Liver (tissue), 9 donors: ENCODE measurements around the gene GJA10. TPM values are rescaled to one million over a fixed set of nuclear protein-coding genes. Genes with fewer than 3 reads are reported as not detected.
"Not testable (repeated sequence)": the region's sequence is repeated elsewhere in the genome, so short reads cannot be mapped to it uniquely, and the experiment has no call there.

Experiments
- DNase-seq: peaks from one replicate; pipeline ENCODE4 v3.0.0-alpha.2; 2017; ENCODE audit warnings: low spot score
- H3K27ac ChIP-seq, 2 donors: one replicate each; pipeline ENCODE4 v1.7.0; 2013; ENCODE audit warnings: inconsistent platforms in 2 of 2, low read length in 2 of 2, control low read depth in 1 of 2, low read depth in 1 of 2, mild to moderate bottlenecking in 1 of 2
- H3K27me3 ChIP-seq, 4 donors: one replicate each; pipeline versions ENCODE4 v1.6.1 to v1.7.0; 2013; ENCODE audit warnings: low read length in 3 of 4, inconsistent platforms in 1 of 4, mild to moderate bottlenecking in 1 of 4, moderate library complexity in 1 of 4; ENCODE audit not compliant: control insufficient read depth in 4 of 4, insufficient read depth in 4 of 4
- H3K36me3 ChIP-seq, 4 donors: one replicate each; pipeline versions ENCODE4 v1.6.1 to v1.7.0; 2013; ENCODE audit warnings: low read length in 3 of 4, mild to moderate bottlenecking in 3 of 4, low read depth in 1 of 4, moderate library complexity in 1 of 4; ENCODE audit not compliant: control insufficient read depth in 4 of 4, insufficient read depth in 3 of 4
- H3K4me1 ChIP-seq, 4 donors: one replicate each; pipeline versions ENCODE4 v1.6.1 to v1.7.0; 2013; ENCODE audit warnings: low read length in 3 of 4, mild to moderate bottlenecking in 3 of 4, moderate library complexity in 1 of 4; ENCODE audit not compliant: control insufficient read depth in 4 of 4, insufficient read depth in 4 of 4
- H3K4me3 ChIP-seq, 3 donors: one replicate each; pipeline versions ENCODE4 v1.6.1 to v1.7.0; 2013; ENCODE audit warnings: low read length in 3 of 3, control low read depth in 1 of 3, low read depth in 1 of 3, mild to moderate bottlenecking in 1 of 3
- H3K9ac ChIP-seq, 2 donors: one replicate each; pipeline ENCODE4 v1.7.0; 2013; ENCODE audit warnings: low read length in 2 of 2, mild to moderate bottlenecking in 2 of 2, moderate library complexity in 2 of 2, control low read depth in 1 of 2, low read depth in 1 of 2
- H3K9me3 ChIP-seq, 4 donors: one replicate each; pipeline versions ENCODE4 v1.6.1 to v1.7.0; 2013; ENCODE audit warnings: low read length in 3 of 4; ENCODE audit not compliant: control insufficient read depth in 4 of 4
- EGR1 ChIP-seq, 2 donors: IDR thresholded peaks; 2 replicates each; pipeline ENCODE4 v1.6.1; 2016 to 2018; ENCODE audit warnings: antibody characterized with exemption in 2 of 2, low read depth in 2 of 2
- FOXA1 ChIP-seq: IDR thresholded peaks from 2 replicates; pipeline ENCODE4 v1.6.1; 2016; ENCODE audit warnings: antibody characterized with exemption
- FOXA2 ChIP-seq: IDR thresholded peaks from 2 replicates; pipeline ENCODE4 v1.6.1; 2016; ENCODE audit warnings: antibody characterized with exemption
- GABPA ChIP-seq, 2 donors: IDR thresholded peaks in 1 of 2; conservative IDR thresholded peaks in 1 of 2; 2 replicates each; pipeline ENCODE4 v1.6.1; 2016; ENCODE audit warnings: antibody characterized with exemption in 2 of 2, mild to moderate bottlenecking in 1 of 2, moderate library complexity in 1 of 2
- HNF4A ChIP-seq, 2 donors: conservative IDR thresholded peaks; 2 replicates each; pipeline ENCODE4 v1.6.1; 2016; ENCODE audit warnings: antibody characterized with exemption in 2 of 2, mild to moderate bottlenecking in 2 of 2
- HNF4G ChIP-seq: IDR thresholded peaks from 2 replicates; pipeline ENCODE4 v1.6.1; 2016; ENCODE audit warnings: antibody characterized with exemption
- JUND ChIP-seq, 2 donors: IDR thresholded peaks; 2 replicates each; pipeline ENCODE4 v1.6.1; 2016; ENCODE audit warnings: antibody characterized with exemption in 2 of 2
- NR2F2 ChIP-seq: IDR thresholded peaks from 2 replicates; pipeline ENCODE4 v1.6.1; 2016; ENCODE audit warnings: antibody characterized with exemption
- RAD21 ChIP-seq, 2 donors: IDR thresholded peaks; 2 replicates each; pipeline ENCODE4 v1.6.1; 2016; ENCODE audit warnings: antibody characterized with exemption in 2 of 2, mild to moderate bottlenecking in 2 of 2
- RXRA ChIP-seq, 2 donors: IDR thresholded peaks; 2 replicates each; pipeline ENCODE4 v1.6.1; 2017 to 2018; ENCODE audit warnings: antibody characterized with exemption in 2 of 2, mild to moderate bottlenecking in 1 of 2
- SP1 ChIP-seq: IDR thresholded peaks from 2 replicates; pipeline ENCODE4 v1.6.1; 2018; ENCODE audit warnings: antibody characterized with exemption, mild to moderate bottlenecking
- TAF1 ChIP-seq: conservative IDR thresholded peaks from 2 replicates; pipeline ENCODE4 v1.6.1; 2016; ENCODE audit warnings: antibody characterized with exemption, mild to moderate bottlenecking
- YY1 ChIP-seq: IDR thresholded peaks from 2 replicates; pipeline ENCODE4 v1.6.1; 2016; ENCODE audit warnings: antibody characterized with exemption, mild to moderate bottlenecking
- WGBS: extraction: QIAGEN DNeasy Blood & Tissue Kit; methylation state at CpG from one replicate; pipeline ENCODE4 v1.1.7; 2013; 5-methylcytosine and 5-hydroxymethylcytosine counted together
- polyA plus RNA-seq, 2 donors: library from polyadenylated mRNA; stranded (reverse) in 1 of 2; unstranded in 1 of 2; fragments of 200-250 nt in 1 of 2; fragments of >200 nt in 1 of 2; fragmentation: Nextera tagmentation in 1 of 2; extraction: Ambion mirVana in 1 of 2; gene quantifications; one replicate each; pipeline versions ENCODE4 v1.2.1 to v1.2.3, GENCODE V29; 2013 to 2015
- total RNA-seq, 2 donors: library from RNA; depleted of rRNA; stranded (reverse); fragments of >200 nt; gene quantifications; one replicate each; pipeline ENCODE4 v1.2.3, GENCODE V29; 2014
- TF ChIP-seq, protein P1 (sequence below): fragments of 150-350 bp; IDR thresholded peaks from 2 replicates; pipeline ENCODE4 v1.5.1; 2017; ENCODE audit warnings: improper control_type of control experiment, low read depth, low read length; ENCODE audit not compliant: missing input control
- TF ChIP-seq, protein P2 (sequence below): IDR thresholded peaks from 2 replicates; pipeline ENCODE4 v1.6.1; 2016; ENCODE audit warnings: antibody characterized with exemption, mild to moderate bottlenecking
- TF ChIP-seq, protein P3 (sequence below): IDR thresholded peaks from 2 replicates; pipeline ENCODE4 v1.6.1; 2016; ENCODE audit warnings: antibody characterized with exemption
- TF ChIP-seq, protein P4 (sequence below): IDR thresholded peaks from 2 replicates; pipeline ENCODE4 v1.6.1; 2016; ENCODE audit warnings: antibody characterized with exemption
- TF ChIP-seq, protein P5 (sequence below): IDR thresholded peaks from 2 replicates; pipeline ENCODE4 v1.6.1; 2016; ENCODE audit warnings: antibody characterized with exemption
- donor health status: healthy.
- donor health status: healthy.
- donor health status: healthy.
- donor health status: healthy.
- donor health status: healthy.

Gene GJA10
- total RNA-seq = not detected
- not detected for polyA plus RNA-seq

DNA sequence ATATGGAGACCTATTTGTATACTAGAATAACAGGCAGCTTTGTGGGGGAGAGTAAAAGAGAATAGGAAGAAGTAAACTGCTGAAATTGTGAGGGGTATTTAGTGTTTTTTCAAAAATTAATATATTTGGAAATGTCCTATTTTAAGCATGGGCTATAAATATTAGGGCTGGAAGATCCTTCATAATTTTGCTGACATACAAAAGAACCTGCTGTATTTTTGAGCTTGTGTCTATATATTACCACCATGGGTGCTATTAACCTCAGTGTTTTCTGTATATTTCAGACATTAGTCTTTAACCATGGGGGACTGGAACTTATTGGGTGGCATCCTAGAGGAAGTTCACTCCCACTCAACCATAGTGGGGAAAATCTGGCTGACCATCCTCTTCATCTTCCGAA is at the start of gene GJA10:
GJA10 (plus strand) TSS at position 301 of the 400 bp plus-strand sequence; CDS start at position 301, 0 bp downstream.
- Histone ChIP-seq H3K4me3 (no peak within 1 kb of the TSS), H3K27me3 (peaks cover 0 to 4% (median 1%) of the 10 kb centered on the region in 4 donors), H3K9ac (no peak within 1 kb of the TSS), H3K27ac (no peak within 1 kb of the TSS), H3K9me3 (no peaks in the 10 kb centered on the region), H3K36me3 (no peaks in the 10 kb centered on the region), H3K4me1 (no peaks in the 10 kb centered on the region)
- no peak for DNase-seq
- TF ChIP-seq, protein P1, sequence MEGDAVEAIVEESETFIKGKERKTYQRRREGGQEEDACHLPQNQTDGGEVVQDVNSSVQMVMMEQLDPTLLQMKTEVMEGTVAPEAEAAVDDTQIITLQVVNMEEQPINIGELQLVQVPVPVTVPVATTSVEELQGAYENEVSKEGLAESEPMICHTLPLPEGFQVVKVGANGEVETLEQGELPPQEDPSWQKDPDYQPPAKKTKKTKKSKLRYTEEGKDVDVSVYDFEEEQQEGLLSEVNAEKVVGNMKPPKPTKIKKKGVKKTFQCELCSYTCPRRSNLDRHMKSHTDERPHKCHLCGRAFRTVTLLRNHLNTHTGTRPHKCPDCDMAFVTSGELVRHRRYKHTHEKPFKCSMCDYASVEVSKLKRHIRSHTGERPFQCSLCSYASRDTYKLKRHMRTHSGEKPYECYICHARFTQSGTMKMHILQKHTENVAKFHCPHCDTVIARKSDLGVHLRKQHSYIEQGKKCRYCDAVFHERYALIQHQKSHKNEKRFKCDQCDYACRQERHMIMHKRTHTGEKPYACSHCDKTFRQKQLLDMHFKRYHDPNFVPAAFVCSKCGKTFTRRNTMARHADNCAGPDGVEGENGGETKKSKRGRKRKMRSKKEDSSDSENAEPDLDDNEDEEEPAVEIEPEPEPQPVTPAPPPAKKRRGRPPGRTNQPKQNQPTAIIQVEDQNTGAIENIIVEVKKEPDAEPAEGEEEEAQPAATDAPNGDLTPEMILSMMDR = no peak
- TF ChIP-seq, protein P2, sequence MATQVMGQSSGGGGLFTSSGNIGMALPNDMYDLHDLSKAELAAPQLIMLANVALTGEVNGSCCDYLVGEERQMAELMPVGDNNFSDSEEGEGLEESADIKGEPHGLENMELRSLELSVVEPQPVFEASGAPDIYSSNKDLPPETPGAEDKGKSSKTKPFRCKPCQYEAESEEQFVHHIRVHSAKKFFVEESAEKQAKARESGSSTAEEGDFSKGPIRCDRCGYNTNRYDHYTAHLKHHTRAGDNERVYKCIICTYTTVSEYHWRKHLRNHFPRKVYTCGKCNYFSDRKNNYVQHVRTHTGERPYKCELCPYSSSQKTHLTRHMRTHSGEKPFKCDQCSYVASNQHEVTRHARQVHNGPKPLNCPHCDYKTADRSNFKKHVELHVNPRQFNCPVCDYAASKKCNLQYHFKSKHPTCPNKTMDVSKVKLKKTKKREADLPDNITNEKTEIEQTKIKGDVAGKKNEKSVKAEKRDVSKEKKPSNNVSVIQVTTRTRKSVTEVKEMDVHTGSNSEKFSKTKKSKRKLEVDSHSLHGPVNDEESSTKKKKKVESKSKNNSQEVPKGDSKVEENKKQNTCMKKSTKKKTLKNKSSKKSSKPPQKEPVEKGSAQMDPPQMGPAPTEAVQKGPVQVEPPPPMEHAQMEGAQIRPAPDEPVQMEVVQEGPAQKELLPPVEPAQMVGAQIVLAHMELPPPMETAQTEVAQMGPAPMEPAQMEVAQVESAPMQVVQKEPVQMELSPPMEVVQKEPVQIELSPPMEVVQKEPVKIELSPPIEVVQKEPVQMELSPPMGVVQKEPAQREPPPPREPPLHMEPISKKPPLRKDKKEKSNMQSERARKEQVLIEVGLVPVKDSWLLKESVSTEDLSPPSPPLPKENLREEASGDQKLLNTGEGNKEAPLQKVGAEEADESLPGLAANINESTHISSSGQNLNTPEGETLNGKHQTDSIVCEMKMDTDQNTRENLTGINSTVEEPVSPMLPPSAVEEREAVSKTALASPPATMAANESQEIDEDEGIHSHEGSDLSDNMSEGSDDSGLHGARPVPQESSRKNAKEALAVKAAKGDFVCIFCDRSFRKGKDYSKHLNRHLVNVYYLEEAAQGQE = no peak
- TF ChIP-seq, protein P3, sequence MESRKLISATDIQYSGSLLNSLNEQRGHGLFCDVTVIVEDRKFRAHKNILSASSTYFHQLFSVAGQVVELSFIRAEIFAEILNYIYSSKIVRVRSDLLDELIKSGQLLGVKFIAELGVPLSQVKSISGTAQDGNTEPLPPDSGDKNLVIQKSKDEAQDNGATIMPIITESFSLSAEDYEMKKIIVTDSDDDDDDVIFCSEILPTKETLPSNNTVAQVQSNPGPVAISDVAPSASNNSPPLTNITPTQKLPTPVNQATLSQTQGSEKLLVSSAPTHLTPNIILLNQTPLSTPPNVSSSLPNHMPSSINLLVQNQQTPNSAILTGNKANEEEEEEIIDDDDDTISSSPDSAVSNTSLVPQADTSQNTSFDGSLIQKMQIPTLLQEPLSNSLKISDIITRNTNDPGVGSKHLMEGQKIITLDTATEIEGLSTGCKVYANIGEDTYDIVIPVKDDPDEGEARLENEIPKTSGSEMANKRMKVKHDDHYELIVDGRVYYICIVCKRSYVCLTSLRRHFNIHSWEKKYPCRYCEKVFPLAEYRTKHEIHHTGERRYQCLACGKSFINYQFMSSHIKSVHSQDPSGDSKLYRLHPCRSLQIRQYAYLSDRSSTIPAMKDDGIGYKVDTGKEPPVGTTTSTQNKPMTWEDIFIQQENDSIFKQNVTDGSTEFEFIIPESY = no peak
- TF ChIP-seq JUND (IDR thresholded peaks at IDR 0.05) (no peak), SP1 (no peak), HNF4G (no peak), RAD21 (IDR thresholded peaks at IDR 0.05) (no peak), RXRA (IDR thresholded peaks at IDR 0.05) (no peak), NR2F2 (no peak), FOXA2 (no peak), EGR1 (IDR thresholded peaks at IDR 0.05; ENCODE audit: low read depth in 2 of 2) (no peak), FOXA1 (no peak), HNF4A (conservative IDR thresholded peaks at IDR 0.05) (no peak), GABPA (IDR thresholded peaks at IDR 0.05 in 1 of 2, conservative IDR thresholded peaks at IDR 0.05 in 1 of 2) (no peak), YY1 (no peak), TAF1 (no peak)
- TF ChIP-seq, protein P4, sequence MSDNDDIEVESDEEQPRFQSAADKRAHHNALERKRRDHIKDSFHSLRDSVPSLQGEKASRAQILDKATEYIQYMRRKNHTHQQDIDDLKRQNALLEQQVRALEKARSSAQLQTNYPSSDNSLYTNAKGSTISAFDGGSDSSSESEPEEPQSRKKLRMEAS = no peak
- TF ChIP-seq, protein P5, sequence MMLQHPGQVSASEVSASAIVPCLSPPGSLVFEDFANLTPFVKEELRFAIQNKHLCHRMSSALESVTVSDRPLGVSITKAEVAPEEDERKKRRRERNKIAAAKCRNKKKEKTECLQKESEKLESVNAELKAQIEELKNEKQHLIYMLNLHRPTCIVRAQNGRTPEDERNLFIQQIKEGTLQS = no peak
- WGBS = 93% methylated on average over 1 of the region's 1 CpG

DNA sequence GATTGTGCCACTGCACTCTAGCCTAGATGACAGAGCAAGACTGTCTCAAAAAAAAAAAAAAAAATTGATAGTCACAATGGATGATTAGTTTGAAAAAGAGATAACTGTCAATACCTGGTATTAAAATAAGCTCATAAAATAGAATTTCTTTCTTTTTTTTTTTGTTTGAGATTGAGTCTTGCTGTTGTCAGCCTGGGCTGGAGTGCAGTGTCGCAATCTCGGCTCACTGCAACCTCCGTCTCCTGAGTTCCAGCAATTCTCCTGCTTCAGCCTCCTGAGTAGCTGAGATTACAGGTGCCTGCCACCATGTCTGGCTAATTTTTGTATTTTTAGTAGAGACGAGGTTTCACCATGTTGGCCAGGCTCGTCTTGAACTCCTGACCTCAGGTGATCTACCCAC is 46.8 kb upstream of the GJA10 start:
- not testable (repeated sequence) for H3K27ac ChIP-seq

More for the DNA sequence above, 46.8 kb upstream of the GJA10 start:
- H3K4me1 ChIP-seq, H3K27me3 ChIP-seq, DNase-seq, H3K9ac ChIP-seq, H3K9me3 ChIP-seq, H3K4me3 ChIP-seq, H3K36me3 ChIP-seq: not testable (repeated sequence)
- 94% methylated on average over 5 of the region's 5 CpGs for WGBS
